ENCODE results near the gene SV2C. TPM values are rescaled to one million over a fixed set of nuclear protein-coding genes. Genes with fewer than 3 reads are reported as not detected.

SV2C gene
- polyA plus RNA-seq, 1 donor (not counting 4 experiments of a cell fraction or from before 2014, with no cell fraction given), result 0.34 TPM

- dilution Hi-C loops (cut with MboI; ENCODE audit: extremely low pct_ligation_motif_present, low sequenced_read_pairs), result no loop called here
- Histone ChIP-seq H3K27ac (ENCODE audit: control insufficient read depth, insufficient read depth, low read length) (no peak overlapping the region), H3K4me1 (ENCODE audit: control insufficient read depth, extremely low read depth, insufficient read depth, low read length) (no peaks in the 10 kb centered on the region), H3K36me3 (ENCODE audit: control insufficient read depth in 2 of 2, extremely low read depth in 1 of 2, insufficient read depth in 2 of 2, low read length in 2 of 2) (no peaks in the 10 kb centered on the region), H3K79me2 (ENCODE audit: control insufficient read depth, insufficient read depth, low read length) (no peaks in the 10 kb centered on the region), H2AFZ (ENCODE audit: control insufficient read depth, low read length) (no peak overlapping the region), H3K9me1 (ENCODE audit: control insufficient read depth, extremely low read depth, insufficient read depth, low read length) (no peaks in the 10 kb centered on the region), H3K27me3 (ENCODE audit: control insufficient read depth, extremely low read depth, insufficient read depth, low read length) (peaks cover 3% of the 10 kb centered on the region), H3K4me2 (ENCODE audit: control insufficient read depth, extremely low read depth, insufficient read depth, low read depth, low read length) (no peak overlapping the region), H3K9me3 (ENCODE audit: control insufficient read depth, low read depth, low read length) (no peaks in the 10 kb centered on the region), H3K4me3 (ENCODE audit: control insufficient read depth in 2 of 3, extremely low read depth in 1 of 3, insufficient read depth in 2 of 3, low read depth in 1 of 3, low read length in 3 of 3) (no peak overlapping the region), H3K9ac (ENCODE audit: control insufficient read depth, extremely low read depth, insufficient read depth, low read length) (no peak overlapping the region), H4K20me1 (ENCODE audit: control insufficient read depth, extremely low read depth, insufficient read depth, low read length) (no peaks in the 10 kb centered on the region)
- no peak for TF ChIP-seq EZH2 (IDR thresholded peaks at IDR 0.05; ENCODE audit: low read length)
- no peak for TF ChIP-seq CTCF (optimal IDR thresholded peaks at IDR 0.05 in 1 of 3, IDR thresholded peaks at IDR 0.05 in 1 of 3, conservative IDR thresholded peaks at IDR 0.05 in 1 of 3; ENCODE audit: extremely low read depth in 1 of 3, insufficient read depth in 2 of 3, low read length in 3 of 3)
- DNase-seq (ENCODE audit: low read depth, low spot score), result no peak
- FAIRE-seq, result no peak
These were observed 130.7 kb downstream of the SV2C start for GRCh38 chr5:76213858-76214257.

- H3K36me3 ChIP-seq (ENCODE audit: control insufficient read depth in 2 of 2, extremely low read depth in 1 of 2, insufficient read depth in 2 of 2, low read length in 2 of 2), result no peaks in the 10 kb centered on the region
- TF ChIP-seq EZH2 (IDR thresholded peaks at IDR 0.05; ENCODE audit: low read length) (no peak), CTCF (optimal IDR thresholded peaks at IDR 0.05 in 1 of 3, IDR thresholded peaks at IDR 0.05 in 1 of 3, conservative IDR thresholded peaks at IDR 0.05 in 1 of 3; ENCODE audit: extremely low read depth in 1 of 3, insufficient read depth in 2 of 3, low read length in 3 of 3) (no peak)
- H3K27ac ChIP-seq (ENCODE audit: control insufficient read depth, insufficient read depth, low read length), result no peak overlapping the region
- H3K27me3 ChIP-seq (ENCODE audit: control insufficient read depth, extremely low read depth, insufficient read depth, low read length), result peaks cover 3% of the 10 kb centered on the region
- no peak overlapping the region for H3K4me3 ChIP-seq (ENCODE audit: control insufficient read depth in 2 of 3, extremely low read depth in 1 of 3, insufficient read depth in 2 of 3, low read depth in 1 of 3, low read length in 3 of 3)
- no peak overlapping the region for H2AFZ ChIP-seq (ENCODE audit: control insufficient read depth, low read length)
- DNase-seq (ENCODE audit: low read depth, low spot score), result no peak
- no peaks in the 10 kb centered on the region for H3K4me1 ChIP-seq (ENCODE audit: control insufficient read depth, extremely low read depth, insufficient read depth, low read length)
- H3K4me2 ChIP-seq (ENCODE audit: control insufficient read depth, extremely low read depth, insufficient read depth, low read depth, low read length), result no peak overlapping the region
- no peak overlapping the region for H3K9ac ChIP-seq (ENCODE audit: control insufficient read depth, extremely low read depth, insufficient read depth, low read length)
- no peaks in the 10 kb centered on the region for H3K79me2 ChIP-seq (ENCODE audit: control insufficient read depth, insufficient read depth, low read length)
- dilution Hi-C loops (cut with MboI; ENCODE audit: extremely low pct_ligation_motif_present, low sequenced_read_pairs), result no loop called here
- no peaks in the 10 kb centered on the region for H3K9me1 ChIP-seq (ENCODE audit: control insufficient read depth, extremely low read depth, insufficient read depth, low read length)
- FAIRE-seq, result no peak
- no peaks in the 10 kb centered on the region for H4K20me1 ChIP-seq (ENCODE audit: control insufficient read depth, extremely low read depth, insufficient read depth, low read length)
- H3K9me3 ChIP-seq (ENCODE audit: control insufficient read depth, low read depth, low read length), result no peaks in the 10 kb centered on the region
These were observed 133.6 kb downstream of the SV2C start for GRCh38 chr5:76216748-76217147.

All from keratinocyte (primary cell).